ENCODE results near the gene DYNC2H1. TPM values are rescaled to one million over a fixed set of nuclear protein-coding genes. Genes with fewer than 3 reads are reported as not detected.

Gene DYNC2H1
- total and polyA plus RNA-seq, 4 donors: 6.4 to 102 (median 23.7) TPM

- H3K27ac ChIP-seq (ENCODE audit: low read depth in 1 of 2, low read length in 1 of 2): no peak overlapping the region
- 81 to 82% methylated on average over 1 of the region's 1 CpG for WGBS, 2 donors
- DNase-seq (peak in 2 of 3 donors; percentile 10 to 17), ATAC-seq (ENCODE audit: insufficient read depth, low FRiP score) (no peak)
- TF ChIP-seq, protein P1, sequence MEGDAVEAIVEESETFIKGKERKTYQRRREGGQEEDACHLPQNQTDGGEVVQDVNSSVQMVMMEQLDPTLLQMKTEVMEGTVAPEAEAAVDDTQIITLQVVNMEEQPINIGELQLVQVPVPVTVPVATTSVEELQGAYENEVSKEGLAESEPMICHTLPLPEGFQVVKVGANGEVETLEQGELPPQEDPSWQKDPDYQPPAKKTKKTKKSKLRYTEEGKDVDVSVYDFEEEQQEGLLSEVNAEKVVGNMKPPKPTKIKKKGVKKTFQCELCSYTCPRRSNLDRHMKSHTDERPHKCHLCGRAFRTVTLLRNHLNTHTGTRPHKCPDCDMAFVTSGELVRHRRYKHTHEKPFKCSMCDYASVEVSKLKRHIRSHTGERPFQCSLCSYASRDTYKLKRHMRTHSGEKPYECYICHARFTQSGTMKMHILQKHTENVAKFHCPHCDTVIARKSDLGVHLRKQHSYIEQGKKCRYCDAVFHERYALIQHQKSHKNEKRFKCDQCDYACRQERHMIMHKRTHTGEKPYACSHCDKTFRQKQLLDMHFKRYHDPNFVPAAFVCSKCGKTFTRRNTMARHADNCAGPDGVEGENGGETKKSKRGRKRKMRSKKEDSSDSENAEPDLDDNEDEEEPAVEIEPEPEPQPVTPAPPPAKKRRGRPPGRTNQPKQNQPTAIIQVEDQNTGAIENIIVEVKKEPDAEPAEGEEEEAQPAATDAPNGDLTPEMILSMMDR (IDR thresholded peaks at IDR 0.05; ENCODE audit: control extremely low read depth, extremely low read depth): no peak
- no peaks in the 10 kb centered on the region for H3K36me3 ChIP-seq (ENCODE audit: control insufficient read depth in 4 of 4, insufficient read depth in 4 of 4, low read length in 4 of 4)
- no peaks in the 10 kb centered on the region for H3K4me1 ChIP-seq (ENCODE audit: control insufficient read depth in 5 of 5, insufficient read depth in 5 of 5, low read length in 5 of 5)
- peaks cover 0 to 2% (median 0%) of the 10 kb centered on the region in 4 donors for H3K9me3 ChIP-seq (ENCODE audit: control insufficient read depth in 4 of 4, insufficient read depth in 3 of 4, low read length in 3 of 4)
- H3K9ac ChIP-seq (ENCODE audit: insufficient read depth in 1 of 2, low read length in 2 of 2): no peak overlapping the region
- no peak overlapping the region for H3K4me3 ChIP-seq
- H3K27me3 ChIP-seq (ENCODE audit: control insufficient read depth in 3 of 3, insufficient read depth in 3 of 3, low read length in 2 of 3): no peaks in the 10 kb centered on the region
Observed at GRCh38 chr11:103497268-103497667, 388.0 kb downstream of the DYNC2H1 start.

GRCh38 chr11:103499710-103500340 is 390.6 kb downstream of the DYNC2H1 start:
- 63 to 79% methylated on average over 3 of the region's 3 CpGs for WGBS, 2 donors

GRCh38 chr11:103515283-103515682 is 406.1 kb downstream of the DYNC2H1 start:
- Histone ChIP-seq H3K27me3 (ENCODE audit: control insufficient read depth in 3 of 3, insufficient read depth in 3 of 3, low read length in 2 of 3) (no peaks in the 10 kb centered on the region), H3K27ac (ENCODE audit: low read depth in 1 of 2, low read length in 1 of 2) (no peak overlapping the region), H3K36me3 (ENCODE audit: control insufficient read depth in 4 of 4, insufficient read depth in 4 of 4, low read length in 4 of 4) (no peaks in the 10 kb centered on the region), H3K4me1 (ENCODE audit: control insufficient read depth in 5 of 5, insufficient read depth in 5 of 5, low read length in 5 of 5) (no peaks in the 10 kb centered on the region), H3K9ac (ENCODE audit: insufficient read depth in 1 of 2, low read length in 2 of 2) (no peak overlapping the region), H3K9me3 (ENCODE audit: control insufficient read depth in 4 of 4, insufficient read depth in 3 of 4, low read length in 3 of 4) (no peaks in the 10 kb centered on the region), H3K4me3 (no peak overlapping the region)
- TF ChIP-seq, protein P1 (IDR thresholded peaks at IDR 0.05; ENCODE audit: control extremely low read depth, extremely low read depth): no peak
- WGBS, 2 donors: 60 to 75% methylated on average over 1 of the region's 1 CpG
- no peak for DNase-seq
- ATAC-seq (ENCODE audit: insufficient read depth, low FRiP score): no peak

More at GRCh38 chr11:103499710-103500340, 390.6 kb downstream of the DYNC2H1 start:
- Histone ChIP-seq H3K36me3 (ENCODE audit: control insufficient read depth in 4 of 4, insufficient read depth in 4 of 4, low read length in 4 of 4) (no peaks in the 10 kb centered on the region), H3K27ac (ENCODE audit: low read depth in 1 of 2, low read length in 1 of 2) (no peak overlapping the region), H3K4me1 (ENCODE audit: control insufficient read depth in 5 of 5, insufficient read depth in 5 of 5, low read length in 5 of 5) (no peaks in the 10 kb centered on the region), H3K9ac (ENCODE audit: insufficient read depth in 1 of 2, low read length in 2 of 2) (no peak overlapping the region), H3K4me3 (no peak overlapping the region), H3K9me3 (ENCODE audit: control insufficient read depth in 4 of 4, insufficient read depth in 3 of 4, low read length in 3 of 4) (peaks cover 0 to 2% (median 0%) of the 10 kb centered on the region in 4 donors), H3K27me3 (ENCODE audit: control insufficient read depth in 3 of 3, insufficient read depth in 3 of 3, low read length in 2 of 3) (no peaks in the 10 kb centered on the region)
- no peak for DNase-seq
- TF ChIP-seq, protein P1 (IDR thresholded peaks at IDR 0.05; ENCODE audit: control extremely low read depth, extremely low read depth): no peak
- no peak for ATAC-seq (ENCODE audit: insufficient read depth, low FRiP score)

GRCh38 chr11:103520792-103521191 is 411.6 kb downstream of the DYNC2H1 start:
- Histone ChIP-seq H3K36me3 (ENCODE audit: control insufficient read depth in 4 of 4, insufficient read depth in 4 of 4, low read length in 4 of 4) (no peaks in the 10 kb centered on the region), H3K4me3 (no peak overlapping the region), H3K9ac (ENCODE audit: insufficient read depth in 1 of 2, low read length in 2 of 2) (no peak overlapping the region), H3K9me3 (ENCODE audit: control insufficient read depth in 4 of 4, insufficient read depth in 3 of 4, low read length in 3 of 4) (no peaks in the 10 kb centered on the region), H3K4me1 (ENCODE audit: control insufficient read depth in 5 of 5, insufficient read depth in 5 of 5, low read length in 5 of 5) (no peaks in the 10 kb centered on the region), H3K27me3 (ENCODE audit: control insufficient read depth in 3 of 3, insufficient read depth in 3 of 3, low read length in 2 of 3) (no peaks in the 10 kb centered on the region), H3K27ac (ENCODE audit: low read depth in 1 of 2, low read length in 1 of 2) (no peak overlapping the region)
- WGBS, 2 donors: 77 to 84% methylated on average over 3 of the region's 3 CpGs
- TF ChIP-seq, protein P1 (IDR thresholded peaks at IDR 0.05; ENCODE audit: control extremely low read depth, extremely low read depth): no peak
- peak in 2 of 3 donors; percentile 1 to 13 for DNase-seq
- ATAC-seq (ENCODE audit: insufficient read depth, low FRiP score): no peak
